HG02798 (cell line): ENCODE data around the gene NRCAM.

Experiments used
- ATAC-seq: cut with Tn5 transposase; IDR thresholded peaks from one replicate; pipeline ENCODE4 v1.9.1; 2021; ENCODE audit warnings: mild to moderate bottlenecking; ENCODE audit not compliant: unreplicated experiment, poor library complexity

Gene NRCAM

DNA sequence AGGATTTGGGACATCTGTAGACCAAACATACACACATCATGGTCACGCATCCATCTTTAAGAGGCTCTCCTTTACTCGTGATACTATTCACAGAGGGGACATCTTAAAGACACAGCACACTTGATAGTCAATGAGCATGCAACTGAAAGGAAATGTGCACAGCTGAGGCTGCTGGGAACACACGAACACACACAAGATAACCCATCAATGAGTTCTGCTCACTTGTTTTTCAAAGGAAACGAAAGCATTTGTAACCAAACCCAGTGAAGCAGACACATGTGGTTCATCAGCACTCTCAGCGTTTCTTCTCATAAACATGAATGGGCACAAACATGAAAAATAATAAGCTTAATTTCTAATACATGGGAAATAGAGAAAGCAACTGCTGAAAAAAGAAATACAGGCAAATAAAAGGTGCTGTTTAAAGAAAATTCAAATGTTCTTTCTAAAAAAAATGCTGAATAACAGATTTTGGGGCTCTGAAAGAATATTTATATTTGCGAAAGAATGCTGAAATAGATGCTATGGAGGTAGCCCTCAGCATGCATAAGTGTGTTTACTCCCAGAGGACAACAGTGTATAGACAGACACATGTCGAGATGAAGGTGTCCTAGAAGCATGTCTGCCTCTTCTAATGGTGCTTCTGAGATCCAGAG, 266.4 kb downstream of the NRCAM start:
- peak; percentile 87 for ATAC-seq

DNA sequence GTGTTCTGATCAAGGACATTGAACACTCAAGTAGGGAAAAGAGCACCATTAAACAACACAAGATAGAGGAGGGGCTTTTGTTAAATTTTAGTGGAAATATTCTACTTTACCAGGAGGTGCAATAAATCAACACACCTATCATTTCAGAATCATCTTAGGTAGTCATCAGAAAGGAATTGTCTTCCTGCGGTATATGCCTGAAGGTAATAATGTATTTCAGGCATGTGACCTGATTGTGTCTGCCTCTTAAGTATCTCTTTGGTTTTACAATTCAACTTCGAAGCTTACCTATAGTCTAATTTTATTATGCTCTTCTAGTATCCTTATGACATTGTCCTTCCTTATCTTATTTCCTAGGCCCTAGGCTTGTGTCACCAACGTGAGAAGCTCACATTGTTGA, 267.5 kb downstream of the NRCAM start:
- no peak for ATAC-seq

DNA sequence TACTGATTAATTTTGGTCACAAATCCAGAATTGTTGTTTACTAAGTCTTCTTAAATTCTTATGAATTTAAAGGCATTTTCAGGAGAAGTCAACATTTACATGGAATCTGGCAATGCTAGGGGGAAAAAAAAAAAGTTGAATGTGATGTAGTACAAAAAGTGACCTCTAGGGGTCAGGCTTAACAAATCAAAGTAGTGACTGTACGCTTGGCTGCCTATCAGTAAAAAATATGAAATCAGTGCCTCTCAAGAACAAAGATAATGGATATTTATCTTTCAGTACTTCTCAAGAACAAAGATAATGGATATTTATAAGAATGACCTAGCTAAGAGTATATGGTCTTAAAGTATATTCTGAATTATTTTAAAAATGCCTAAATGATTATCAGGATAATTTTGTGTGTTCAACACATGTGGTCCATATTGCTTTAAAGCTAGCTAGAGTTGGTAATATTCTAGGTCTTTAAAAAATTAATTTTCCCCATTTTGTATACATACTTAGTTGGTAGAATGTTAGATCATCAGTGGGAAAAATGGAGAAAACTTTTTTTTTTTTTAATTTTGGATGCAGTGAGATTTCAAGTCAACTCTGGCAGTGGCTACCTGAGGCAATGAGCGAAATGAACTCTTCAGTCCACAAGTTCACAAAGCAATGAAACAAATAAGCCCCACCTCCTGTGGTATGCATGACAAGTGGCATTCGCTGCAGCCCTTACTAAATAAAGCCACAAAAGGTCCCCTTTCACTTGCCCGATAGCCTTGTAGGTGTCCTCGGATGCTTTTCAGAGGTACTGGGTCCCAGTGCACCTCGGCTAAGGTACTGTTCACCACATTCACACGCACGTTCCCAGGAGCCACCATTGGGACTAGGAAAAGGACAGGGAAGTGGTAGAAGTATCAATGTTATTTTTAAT, 274.9 kb downstream of the NRCAM start:
- peak; percentile 54 for ATAC-seq

DNA sequence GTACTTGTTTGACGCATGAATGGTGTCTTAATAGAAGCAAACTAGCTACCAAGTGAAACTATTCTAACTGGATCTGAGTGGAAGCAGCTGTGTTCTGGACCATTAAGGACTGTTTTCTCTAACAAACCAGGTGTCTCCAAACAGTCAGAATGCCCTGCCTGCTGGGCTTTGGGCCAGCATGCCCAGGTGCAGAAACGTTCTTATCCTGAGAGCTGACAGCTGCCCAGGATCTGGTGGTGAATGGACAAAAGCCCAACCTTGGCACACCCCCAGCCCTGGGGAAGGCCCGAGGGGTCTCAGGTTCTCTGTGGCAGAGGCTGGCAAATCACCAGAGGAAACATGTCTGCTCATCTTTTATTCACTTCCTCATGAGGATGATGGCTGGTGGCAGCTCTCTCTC, 277.8 kb downstream of the NRCAM start:
- no peak for ATAC-seq

DNA sequence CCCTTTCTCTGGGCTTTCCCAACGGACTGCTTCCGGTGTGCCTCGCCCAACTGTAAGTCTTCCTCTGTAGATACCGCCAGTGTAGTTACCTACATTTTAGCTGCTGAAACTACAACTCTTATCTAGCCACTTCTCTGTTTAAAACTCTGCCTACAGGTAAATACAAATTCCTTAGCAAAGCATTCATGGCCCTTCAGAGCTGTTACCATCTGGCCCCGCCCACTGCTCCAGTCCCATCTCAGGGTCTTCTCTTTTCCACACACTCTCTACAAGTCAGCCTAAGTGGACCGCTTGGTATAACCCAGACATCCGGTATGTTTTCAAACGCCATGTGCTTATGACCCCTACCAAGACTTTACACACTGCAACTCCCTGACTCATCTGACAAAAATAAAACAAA, 285.1 kb downstream of the NRCAM start:
- ATAC-seq, result no peak

DNA sequence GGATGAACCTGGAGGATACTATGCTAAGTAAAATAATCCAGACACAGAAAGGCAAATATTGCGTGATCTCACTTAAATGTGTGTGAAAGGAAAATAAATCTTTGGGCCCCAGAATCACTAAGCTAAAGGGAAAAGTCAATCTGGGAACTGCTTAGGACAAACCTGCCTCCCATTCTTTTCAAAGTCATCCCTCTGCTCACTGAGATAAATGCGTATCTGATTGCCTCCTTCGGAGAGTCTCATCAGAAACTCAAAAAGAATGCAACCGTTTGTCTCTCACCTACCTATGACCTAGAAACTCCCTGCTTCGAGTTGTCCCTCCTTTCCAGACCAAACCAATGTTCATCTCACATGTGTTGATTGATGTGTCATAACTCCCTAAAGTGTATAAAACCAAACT, 286.0 kb downstream of the NRCAM start:
- ATAC-seq, result no peak

DNA sequence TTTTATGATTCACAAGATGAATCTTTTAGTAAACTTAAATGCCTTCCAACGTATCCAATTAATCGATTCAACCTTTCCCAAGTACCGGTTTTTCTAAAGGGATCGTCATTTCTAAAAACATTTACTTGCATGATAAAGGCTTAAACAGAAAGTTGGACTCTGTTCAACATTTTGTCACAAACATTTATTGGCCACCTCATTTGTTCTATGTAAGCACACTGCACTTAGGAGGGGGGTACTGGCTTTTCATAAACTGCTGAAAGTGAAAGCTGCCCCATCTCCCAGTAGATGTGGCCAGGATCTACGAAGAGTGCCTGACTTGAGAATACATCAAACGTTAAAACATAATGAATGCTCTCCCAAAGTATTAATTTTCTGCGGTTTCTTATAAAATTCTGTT, 288.8 kb downstream of the NRCAM start:
- no peak for ATAC-seq

DNA sequence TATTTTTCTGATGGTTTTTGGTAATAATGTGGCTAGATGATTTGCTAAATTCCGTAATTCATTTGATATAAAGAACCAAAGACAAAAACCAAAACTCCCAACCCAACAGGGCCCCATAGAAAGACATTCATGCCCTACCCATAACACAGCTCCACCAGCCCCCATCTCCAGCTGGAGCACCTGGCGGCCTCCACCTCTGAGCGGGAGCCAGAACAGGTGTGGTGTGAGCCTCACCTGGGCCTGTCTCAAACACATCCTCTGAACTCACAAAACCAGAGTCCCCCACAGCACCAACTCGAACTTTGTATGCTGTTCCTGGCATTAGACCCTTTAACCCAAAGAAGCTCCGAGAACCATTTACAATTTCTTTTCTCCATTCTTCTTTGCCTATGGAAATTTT, 289.5 kb downstream of the NRCAM start:
- ATAC-seq, result no peak

DNA sequence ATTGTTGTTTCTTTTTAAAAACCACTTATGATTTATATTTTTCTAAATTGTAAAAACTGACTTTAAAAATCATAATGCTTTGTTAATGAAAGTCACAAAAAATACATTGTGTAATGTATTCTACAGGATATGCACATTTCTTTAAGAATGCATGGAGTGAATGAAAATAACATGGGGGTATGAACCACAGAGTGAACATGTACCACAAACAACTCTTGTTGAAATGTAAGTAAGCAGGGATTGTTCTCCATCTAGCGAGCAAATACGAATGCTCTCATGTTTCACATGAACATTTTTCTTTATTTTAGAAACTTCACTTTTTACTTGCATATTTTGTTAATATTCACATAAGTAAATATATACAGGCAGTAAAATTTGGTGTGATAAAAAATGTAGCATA, 290.5 kb downstream of the NRCAM start:
- no peak for ATAC-seq

DNA sequence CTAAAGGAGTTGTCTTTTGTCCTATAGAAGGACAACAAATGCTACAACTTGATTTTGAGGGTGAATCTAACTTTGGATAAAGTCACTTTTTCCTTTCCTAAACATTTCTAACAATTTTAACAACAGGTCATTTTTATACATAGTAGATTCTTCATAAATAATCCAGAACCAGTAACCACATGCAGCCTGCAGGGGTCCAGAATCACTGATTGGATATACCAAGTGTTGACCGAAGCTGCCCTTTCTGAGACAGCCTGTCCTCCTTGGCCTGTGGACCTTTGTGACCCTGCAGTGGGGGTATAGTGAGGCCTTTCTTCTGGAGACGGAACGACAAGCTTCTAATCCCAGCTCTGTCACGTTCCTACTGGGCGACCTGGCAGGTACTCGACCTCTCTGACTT, 291.3 kb downstream of the NRCAM start:
- ATAC-seq, result no peak

DNA sequence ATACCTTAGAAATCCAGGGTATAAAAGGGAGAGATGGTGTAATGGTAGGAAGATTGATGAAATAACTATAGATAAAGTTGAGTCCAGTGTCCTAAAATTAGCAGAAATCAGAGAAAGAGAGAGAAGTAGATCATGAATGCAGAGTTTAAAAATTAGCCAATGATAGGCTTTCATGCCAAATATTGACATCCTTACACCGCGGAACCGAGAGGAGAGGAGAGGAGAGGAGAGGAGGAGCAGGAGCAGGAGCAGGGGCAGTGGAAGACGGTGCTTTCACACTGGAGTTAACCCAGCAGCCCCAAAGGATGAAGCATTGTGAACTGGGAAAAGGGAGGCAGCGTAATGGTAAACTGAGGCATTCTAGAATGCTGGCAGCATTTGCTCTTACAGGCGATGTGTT, 291.9 kb downstream of the NRCAM start:
- no peak for ATAC-seq

DNA sequence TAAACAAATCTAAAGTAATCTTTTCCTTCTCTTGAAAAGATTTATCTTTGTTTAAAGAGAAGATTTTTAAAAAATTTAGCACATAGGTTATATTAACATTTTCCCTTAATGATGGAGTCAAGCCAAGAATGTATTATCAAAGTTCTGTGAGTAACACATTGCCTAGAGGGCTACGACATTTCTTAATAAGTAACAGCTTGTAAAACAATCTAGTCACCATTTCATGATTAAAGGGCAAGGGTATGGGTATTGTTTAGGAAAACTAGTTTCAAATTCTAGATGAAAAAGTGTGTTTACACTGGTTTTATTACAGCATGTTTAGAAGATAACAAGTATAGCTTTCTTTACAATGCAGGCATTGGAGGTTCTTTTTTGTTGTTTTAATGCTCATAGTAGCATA, 297.5 kb downstream of the NRCAM start:
- no peak for ATAC-seq

DNA sequence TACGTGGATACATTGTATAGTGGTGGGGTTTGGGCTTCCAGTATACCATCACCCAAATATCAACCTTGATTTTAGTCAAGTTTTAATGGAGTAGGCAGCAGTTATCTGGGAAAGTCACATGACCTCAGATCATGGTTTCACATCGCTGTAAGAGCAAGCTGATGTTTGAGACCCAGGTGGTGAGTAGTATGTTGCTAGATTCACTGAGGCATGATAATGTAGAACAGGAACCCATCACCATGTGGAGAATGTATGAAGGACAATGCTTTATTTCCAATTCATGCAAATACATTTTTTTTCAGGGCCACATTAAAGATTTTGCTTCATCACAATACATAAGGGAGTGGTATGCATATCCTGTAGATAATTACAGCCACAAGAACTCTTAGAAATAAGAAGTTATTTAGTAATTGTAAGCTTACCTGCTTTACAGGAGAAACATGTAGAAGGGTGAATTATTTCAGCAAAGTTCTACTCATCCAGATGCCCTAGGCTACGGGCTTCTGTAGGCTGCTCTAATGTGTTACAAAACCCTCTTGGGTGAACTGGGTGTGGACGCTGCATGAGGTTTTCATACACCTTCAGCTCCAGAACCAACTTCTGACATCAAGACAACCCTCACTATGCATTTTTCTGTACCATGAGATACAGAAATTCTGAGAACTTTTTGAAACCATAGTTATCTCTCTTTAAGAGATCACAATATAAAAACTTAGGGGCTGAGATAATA, 298.5 kb downstream of the NRCAM start:
- no peak for ATAC-seq

DNA sequence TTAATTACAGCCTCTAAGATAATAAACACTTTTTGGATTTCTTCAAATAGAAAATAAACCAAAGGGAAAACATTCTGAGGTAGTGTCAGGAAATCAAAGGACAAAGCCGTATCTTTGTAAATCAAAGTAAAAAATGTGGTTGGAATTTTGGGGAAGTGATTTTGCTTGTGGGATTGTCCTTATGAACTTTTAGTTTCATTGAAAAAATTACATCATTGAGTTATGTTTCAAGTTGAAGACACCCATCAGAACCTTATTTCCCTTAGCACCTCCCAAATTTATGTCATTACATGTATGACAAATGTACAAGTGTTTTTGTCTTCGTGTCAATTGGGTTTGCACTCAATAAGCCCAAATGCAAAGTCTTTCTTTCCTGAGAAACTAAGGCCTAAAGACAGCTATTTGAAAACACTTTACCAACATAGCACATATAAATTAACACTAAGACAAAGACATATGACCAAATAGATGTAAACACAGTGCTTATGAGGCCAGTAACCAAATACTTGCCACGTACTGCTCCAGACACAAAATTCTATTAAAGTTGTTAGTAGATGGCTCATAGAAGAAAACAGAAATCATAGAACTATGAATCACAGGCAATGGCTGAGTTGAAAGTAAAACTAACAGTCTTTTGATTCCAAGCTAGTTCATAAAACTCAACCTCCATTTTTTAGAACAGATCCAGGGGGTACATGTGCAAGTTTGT, 299.2 kb downstream of the NRCAM start:
- no peak for ATAC-seq

DNA sequence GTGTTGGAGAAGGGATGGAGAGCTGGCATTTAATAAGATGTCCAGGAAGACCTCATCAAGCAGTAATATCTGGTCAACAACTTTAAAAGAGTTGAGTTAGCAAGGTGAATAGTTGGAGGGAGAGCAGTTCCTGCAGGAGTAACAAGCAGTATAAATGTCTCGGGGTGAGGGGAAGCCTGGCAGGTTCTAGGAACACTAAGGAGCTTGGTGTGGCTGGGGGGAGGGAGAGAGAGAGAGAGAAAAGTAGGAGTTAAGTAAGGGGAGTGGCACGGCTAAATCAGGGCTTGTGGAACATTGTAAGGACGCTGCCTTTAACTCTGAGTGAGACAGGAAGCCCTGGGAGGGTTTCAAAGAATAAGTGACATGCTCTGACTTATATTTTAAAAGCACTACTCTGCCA, 304.0 kb downstream of the NRCAM start:
- no peak for ATAC-seq

DNA sequence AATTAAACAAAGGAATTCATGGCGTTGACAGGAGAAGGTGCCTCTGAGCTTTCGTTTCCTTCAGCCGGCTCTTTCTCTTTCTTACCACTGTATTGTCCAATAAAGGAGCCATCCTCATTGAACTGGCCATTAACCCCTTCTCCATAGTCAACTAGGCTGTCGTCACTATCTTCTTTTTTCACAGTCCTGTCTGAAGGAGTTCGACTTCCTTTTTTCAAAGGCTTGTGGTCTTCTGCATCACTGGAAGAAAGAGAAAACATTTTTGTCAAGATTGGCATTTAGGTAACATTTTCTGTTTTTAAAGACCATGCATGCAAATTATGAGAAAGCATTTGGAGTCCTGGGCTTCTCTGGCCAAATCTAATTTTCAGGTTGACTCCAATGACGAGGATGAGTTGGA, 306.3 kb downstream of the NRCAM start:
- ATAC-seq, result no peak

DNA sequence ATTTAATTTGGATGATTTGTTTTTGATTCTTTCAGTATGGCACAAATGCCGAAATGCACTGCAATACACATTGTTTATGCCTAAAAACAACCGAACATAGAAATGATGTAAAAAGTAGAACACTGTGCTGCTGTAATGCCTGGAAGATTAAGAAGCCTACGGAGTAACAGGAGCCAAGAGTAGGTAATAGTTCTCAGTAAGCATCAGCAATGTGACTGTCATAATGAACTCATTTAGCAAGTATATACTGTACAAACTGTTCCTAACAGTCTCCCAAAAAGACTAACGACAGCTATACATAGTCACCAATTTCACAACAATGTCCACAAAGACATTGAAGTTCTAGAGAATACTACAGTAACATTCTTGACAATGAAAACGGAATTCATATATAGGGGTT, 307.1 kb downstream of the NRCAM start:
- ATAC-seq, result no peak

DNA sequence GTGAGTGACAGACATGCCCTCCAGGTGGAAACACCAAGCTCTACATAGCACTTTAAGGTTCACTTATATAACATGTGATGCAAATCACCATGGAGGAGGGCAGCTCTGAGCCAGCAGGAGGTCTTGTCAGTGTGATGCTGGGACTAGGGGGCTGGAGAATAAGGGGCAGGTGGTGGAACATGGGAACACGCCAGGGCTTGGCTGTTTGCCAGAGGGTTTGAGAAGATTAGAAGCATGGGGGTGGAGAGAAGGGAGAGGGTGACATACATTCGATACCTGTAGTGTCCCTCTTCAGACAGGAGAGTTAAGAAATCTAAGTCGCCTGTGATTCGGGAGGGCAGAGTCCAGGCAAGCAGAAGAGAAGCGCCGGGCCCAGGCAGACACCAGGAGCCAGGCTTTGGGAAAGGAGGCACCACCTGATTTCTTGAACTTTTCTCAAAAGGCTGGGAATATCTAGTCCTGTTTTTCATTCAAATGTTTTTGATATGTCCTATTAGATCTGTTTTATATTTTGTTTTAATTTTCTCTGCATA, 309.1 kb downstream of the NRCAM start:
- no peak for ATAC-seq

DNA sequence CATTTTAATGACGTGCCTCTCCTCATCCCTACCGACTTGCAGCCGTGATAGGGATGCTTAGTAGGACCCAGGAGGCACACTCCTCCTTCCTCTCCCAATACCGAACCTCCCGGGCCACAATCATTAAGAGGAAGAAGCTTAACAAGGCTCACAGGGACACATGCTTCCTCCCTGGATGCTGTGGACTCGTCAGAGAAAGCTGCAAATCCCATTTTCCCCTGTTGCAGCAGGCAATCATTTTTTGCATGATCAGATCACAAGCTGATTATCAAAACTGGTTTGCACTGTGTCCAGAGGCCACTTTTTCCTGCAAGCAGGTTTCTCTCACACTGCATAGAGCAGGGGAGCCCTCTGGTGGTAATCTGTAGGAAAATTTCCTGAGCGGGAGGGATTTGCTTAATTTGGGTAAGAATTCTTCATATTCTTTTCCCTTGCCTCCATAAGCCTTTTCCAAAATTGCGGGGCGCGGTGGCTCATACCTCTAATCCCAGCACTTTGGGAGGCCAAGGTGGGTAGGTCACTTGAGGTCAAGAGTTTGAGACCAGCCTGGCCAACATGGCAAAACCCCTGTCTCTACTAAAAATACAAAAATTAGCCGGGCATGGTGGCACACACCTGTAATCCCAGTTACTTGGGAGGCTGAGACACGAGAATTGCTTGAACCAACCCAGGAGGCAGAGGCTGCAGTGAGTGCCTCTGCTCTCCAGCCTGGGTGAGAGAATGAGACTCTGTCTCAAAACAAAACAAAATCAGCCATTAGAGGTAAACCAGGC, 310.0 kb downstream of the NRCAM start:
- no peak for ATAC-seq

DNA sequence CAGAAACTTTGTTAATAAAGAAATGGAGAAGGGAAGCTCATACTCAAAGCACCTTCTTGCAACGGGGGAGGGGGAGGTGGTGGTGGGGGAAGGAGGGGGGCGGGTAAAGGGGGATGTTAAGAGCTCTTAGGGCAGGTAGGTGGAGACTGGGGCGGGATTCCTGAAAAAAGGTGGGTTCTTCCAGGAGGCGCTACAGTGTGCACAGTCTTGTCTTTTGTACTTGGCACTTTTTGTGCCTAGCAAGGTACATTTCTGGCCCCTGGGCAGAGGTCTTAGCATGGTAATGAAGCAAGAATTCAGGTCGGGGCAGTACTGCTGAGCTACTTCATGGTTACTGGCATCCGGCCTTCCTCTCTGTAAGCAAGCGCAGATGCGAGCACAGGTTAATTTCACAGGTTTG, 310.8 kb downstream of the NRCAM start:
- ATAC-seq, result no peak
